NCI-H526 (cell line): Measurements from ENCODE around the gene PFKP.

Experiments used
- DNase-seq, 2 experiments: peaks; one replicate each; lab custom pipeline; 2025; lab: John Stamatoyannopoulos, UW

The PFKP gene

DNA sequence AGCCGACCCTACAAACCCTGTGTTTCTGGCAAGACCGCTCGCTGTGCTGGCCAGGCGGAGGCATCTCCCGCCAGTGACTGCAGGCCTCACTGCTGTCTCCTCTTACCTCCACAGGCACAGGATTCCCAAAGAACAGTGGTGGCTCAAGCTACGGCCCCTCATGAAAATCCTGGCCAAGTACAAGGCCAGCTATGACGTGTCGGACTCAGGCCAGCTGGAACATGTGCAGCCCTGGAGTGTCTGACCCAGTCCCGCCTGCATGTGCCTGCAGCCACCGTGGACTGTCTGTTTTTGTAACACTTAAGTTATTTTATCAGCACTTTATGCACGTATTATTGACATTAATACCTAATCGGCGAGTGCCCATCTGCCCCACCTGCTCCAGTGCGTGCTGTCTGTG is 69.0 kb downstream of the PFKP start:
- no peak for DNase-seq

- no peak for DNase-seq
These were observed 69.6 kb downstream of the PFKP start for GRCh38 chr10:3136763-3137611.

DNA sequence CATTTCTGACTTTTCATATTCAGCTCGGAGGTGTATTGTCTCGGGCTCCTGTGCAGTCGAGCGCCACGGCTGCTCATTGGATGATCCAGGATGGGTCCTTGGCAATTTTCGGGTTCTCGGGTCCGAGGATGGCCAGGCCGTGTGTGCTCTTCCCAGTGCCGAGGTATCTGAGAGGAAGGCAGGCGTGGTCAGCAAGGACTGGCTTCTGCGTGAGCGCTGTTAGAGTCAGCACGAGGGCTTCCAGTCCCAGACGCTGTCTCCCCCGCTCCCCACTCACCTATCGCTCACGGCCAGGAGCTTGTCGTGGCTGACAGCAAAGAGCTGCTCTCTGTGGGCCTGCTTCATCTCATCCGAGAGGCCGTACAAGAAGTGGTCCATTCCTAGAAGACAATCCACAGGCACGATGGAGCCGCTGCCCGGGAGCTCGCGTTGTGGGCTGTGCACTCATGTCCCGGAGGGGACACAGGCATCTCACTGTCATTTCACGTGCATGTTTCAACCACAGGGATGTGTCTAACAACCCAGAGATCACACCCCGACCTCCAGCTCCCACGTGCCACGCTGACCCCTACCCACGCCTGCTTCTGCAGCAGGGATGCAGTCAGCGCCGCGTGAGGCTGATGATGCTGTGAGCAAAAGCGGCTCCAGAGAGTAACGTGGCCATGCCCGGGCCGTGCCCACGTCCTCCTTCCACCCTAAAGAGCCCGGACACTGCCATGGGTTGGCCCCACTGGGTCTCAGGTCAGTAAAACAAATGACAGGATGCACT is 70.8 kb downstream of the PFKP start:
- no peak for DNase-seq

- DNase-seq, result no peak
These were observed 72.0 kb downstream of the PFKP start for GRCh38 chr10:3139216-3139910.

- no peak for DNase-seq
These were observed 72.9 kb downstream of the PFKP start for GRCh38 chr10:3140280-3140679.

GRCh38 chr10:3141351-3142005 is 74.1 kb downstream of the PFKP start:
- no peak for DNase-seq

GRCh38 chr10:3142146-3142875 is 75.0 kb downstream of the PFKP start:
- DNase-seq, result no peak

DNA sequence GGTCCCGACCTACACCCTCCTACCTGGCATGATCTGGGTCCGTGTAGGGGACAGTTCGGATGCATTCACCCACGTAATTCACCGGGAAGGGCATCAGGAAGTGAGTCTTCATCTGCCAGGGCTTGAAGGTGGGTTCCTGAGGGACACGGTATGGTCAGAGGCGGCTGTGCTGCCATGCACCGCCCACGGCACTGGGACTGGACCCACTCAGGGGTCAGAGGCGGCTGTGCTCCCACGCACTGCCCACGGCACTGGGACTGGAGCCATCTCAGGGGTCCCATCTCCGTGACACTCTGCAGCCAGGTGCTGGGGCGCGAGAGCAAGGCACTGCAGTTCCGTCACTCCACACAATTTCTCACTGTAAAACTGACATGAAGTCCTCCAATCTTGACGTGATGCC is 76.0 kb downstream of the PFKP start:
- DNase-seq, result no peak

- no peak for DNase-seq
These were observed 76.6 kb downstream of the PFKP start for GRCh38 chr10:3143791-3144434.

- DNase-seq, result no peak
These were observed 78.0 kb downstream of the PFKP start for GRCh38 chr10:3145366-3145765.

DNA sequence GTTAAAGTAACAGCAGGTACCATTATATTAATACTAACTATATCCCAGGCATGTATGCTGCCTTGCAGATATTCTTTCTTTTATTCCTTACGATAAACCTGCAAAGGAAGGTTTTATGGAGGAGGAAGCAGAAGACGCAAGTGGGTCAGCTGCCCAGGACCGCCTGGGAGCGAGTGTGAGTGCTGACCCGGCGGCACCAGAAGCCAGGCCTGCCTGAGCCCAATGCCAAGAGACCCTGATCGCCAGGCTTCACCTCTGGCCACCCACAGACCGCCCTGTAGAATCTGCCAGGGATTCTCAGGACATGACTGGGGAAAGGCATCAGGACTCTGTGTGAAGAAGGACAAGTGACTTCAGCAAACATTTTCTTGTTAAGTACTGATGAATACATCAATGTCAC is 78.9 kb downstream of the PFKP start:
- no peak for DNase-seq

DNA sequence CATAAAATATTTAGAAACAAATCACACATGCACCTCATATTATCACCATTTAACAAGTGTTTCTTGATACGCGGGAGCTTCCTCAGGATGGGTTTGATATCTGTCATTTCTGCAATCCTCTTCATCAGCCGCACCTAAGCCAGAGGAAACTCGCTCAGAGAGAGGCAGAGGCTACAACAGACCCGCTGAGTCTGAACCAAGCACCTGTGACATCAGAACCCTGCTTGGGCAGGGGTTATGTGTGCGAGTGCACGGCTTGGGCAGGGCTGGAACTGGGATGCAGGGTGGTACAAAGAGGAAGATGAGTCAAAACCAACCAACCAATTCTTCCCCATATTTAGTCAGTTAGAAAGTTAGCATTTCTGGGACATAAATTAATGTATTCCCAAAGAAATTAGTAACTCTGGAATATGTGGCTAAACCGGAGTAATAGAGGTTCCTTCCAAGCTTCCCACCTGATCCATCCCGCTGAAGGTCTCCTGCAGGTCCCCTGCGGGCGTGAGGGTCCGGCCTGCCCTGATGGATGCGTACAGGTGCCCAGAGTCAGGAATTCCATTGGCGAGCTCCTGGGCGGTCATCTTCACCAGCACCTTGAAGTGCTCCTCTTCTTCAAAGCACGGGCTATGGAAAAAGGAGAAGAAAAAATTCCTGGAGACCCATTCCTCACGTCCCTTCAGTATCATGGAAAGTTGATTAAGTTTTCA is 79.9 kb downstream of the PFKP start:
- DNase-seq, result no peak

DNA sequence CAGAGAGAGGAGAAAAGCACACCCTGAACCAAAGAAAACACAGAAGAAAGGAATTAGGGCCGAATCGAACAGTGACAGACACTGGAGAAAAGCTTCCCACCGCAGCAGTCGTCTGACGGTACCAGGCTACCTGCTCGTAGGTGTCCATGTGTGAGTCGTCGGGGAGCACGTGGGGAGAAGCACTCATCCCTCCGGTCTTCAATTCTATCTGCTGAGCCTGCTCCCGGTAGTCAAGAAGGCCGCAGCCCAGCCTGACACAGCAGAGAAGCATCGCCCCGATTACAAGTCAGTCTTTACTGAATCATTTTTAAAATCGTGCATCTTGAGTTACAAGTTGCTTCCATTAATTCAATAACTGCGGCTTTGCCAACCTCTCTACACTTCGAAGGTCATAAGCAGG is 80.7 kb downstream of the PFKP start:
- no peak for DNase-seq

DNA sequence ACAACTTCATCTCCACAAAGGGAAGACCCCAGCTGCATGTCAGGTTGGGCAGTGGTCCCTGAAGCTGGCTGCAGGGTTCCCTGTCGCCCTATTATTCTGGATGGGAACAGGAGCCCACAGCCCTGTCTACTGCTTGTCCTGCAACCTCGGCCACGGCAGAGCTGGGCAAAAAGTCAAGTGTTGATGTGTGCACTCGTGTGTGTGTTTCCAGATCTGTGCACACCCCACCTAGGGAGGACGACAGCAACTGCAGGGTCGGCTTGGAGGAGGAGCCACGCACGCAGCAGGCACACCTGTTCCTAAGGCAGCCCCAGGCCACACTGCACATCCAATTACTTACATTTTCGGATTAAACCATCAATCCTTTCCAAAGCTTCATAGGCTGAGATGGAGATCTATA is 81.6 kb downstream of the PFKP start:
- DNase-seq, result no peak

- DNase-seq, result no peak
These were observed 82.6 kb downstream of the PFKP start for GRCh38 chr10:3149918-3150317.

GRCh38 chr10:3150366-3150765 is 83.0 kb downstream of the PFKP start:
- DNase-seq, result no peak

- DNase-seq, result no peak
These were observed 83.6 kb downstream of the PFKP start for GRCh38 chr10:3150961-3151360.

DNA sequence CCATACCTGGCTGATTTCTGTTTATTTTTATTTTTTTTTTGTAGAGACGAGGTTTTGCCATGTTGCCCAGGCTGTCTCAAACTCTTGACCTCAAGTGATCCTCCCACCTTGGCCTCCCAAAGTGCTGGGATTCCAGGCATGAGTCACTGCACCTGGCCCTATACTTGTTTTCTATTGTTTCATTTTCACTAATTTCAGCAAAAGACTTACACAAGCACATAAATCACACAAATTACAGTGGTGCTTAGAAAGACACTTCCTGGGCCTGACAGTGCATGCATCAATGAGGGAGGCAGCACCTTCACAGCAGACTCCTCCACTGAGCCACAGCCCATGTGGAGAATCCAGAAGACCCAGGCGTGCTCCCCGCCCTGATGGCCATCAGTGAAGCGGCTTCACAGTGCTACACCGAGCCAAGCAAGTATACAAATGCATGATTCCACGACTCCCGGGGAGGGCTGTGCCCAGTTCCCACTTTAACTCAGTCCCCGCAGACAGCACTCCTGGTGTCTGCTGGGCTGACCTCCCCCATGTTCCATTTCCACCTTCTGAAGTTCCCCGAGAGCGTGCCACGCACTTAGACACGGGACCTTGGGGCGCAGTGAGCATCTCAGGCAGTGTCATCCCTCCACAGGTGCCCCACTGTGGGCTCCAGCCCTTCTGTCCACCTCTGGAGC is 84.7 kb downstream of the PFKP start:
- no peak for DNase-seq

DNA sequence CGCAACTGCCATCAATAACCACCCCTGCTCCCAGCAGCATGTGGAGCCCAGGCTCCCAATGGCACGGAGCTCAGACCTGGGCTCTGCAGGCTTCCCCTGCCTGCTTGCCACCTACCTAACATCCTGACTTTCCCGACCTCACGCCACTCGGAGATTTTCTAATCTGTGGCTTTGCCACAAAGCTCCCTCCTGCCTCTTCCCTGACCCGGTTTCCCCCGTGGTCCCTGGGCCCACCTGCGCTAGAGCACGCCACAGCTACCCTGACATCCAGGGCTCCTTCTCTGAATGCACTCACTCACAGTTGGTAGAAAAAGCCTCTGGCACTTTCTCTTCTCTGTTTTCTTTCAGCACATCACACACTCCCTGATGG is 85.2 kb downstream of the PFKP start:
- no peak for DNase-seq

DNA sequence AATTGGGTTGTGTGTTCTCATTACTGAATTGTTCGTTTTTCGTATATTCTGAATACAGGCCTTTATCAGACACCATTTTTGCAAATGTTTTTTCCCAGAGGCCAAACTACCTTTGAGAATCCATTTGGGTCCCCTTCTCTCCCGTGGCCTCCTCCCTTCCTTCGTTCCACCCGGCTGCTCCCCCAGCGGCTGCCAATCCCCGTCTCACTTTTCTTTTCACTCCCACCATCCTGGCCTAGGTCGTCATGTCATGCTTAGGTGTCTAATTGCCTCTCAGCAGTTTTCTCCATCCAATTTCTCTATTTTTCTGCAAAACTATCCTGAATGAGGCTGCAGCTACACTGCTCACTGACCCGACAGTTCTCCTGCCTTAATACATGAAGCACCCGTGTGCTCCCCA is 87.3 kb downstream of the PFKP start:
- DNase-seq, result no peak
